KMS-11 (cell line): ENCODE data around the gene INPP5A.

ENCODE experiments used
- H2AFZ ChIP-seq: fragments of 200-600 bp; sonication (generic); 2 replicates; pipeline ENCODE4 v1.6.1; 2016; ENCODE audit warnings: antibody characterized with exemption, mixed run types, low read depth
- H3K27ac ChIP-seq: fragments of 200-600 bp; sonication (generic); 2 replicates; pipeline ENCODE4 v1.6.1; 2016; ENCODE audit warnings: mild to moderate bottlenecking, mixed run types
- H3K27me3 ChIP-seq: fragments of 200-600 bp; sonication (generic); 2 replicates; pipeline ENCODE4 v1.6.1; 2017; ENCODE audit warnings: mild to moderate bottlenecking, low read depth, mixed run types, moderate library complexity; ENCODE audit not compliant: insufficient read depth
- H3K36me3 ChIP-seq: fragments of 200-600 bp; sonication (generic); 2 replicates; pipeline ENCODE4 v1.6.1; 2017; ENCODE audit warnings: mild to moderate bottlenecking, mixed run types; ENCODE audit not compliant: insufficient read depth
- H3K4me1 ChIP-seq: fragments of 200-600 bp; sonication (generic); 2 replicates; pipeline ENCODE4 v1.6.1; 2016; ENCODE audit warnings: mild to moderate bottlenecking, low read depth, mixed run types; ENCODE audit not compliant: poor library complexity, severe bottlenecking
- H3K4me2 ChIP-seq: fragments of 200-600 bp; sonication (generic); 2 replicates; pipeline ENCODE4 v1.7.0; 2016; ENCODE audit warnings: mild to moderate bottlenecking, mixed run types
- H3K4me3 ChIP-seq: fragments of 200-600 bp; sonication (generic); IDR thresholded peaks from 2 replicates; pipeline ENCODE4 v1.6.1; 2017; ENCODE audit warnings: low read depth, low read length, mixed read lengths; ENCODE audit not compliant: insufficient read depth
- H3K79me2 ChIP-seq: fragments of 200-600 bp; sonication (generic); 2 replicates; pipeline ENCODE4 v1.6.1; 2016; ENCODE audit warnings: low read depth, mixed run types; ENCODE audit not compliant: insufficient read depth
- H3K9ac ChIP-seq: fragments of 200-600 bp; sonication (generic); 2 replicates; pipeline ENCODE4 v1.6.1; 2016; ENCODE audit warnings: mild to moderate bottlenecking, mixed run types
- H4K20me1 ChIP-seq: fragments of 200-600 bp; sonication (generic); 2 replicates; pipeline ENCODE4 v1.6.1; 2016; ENCODE audit warnings: mild to moderate bottlenecking, mixed run types; ENCODE audit not compliant: insufficient read depth
- CTCF ChIP-seq: fragments of 200-600 bp; sonication (generic); conservative IDR thresholded peaks from 2 replicates; pipeline ENCODE4 v1.6.1; 2017; ENCODE audit warnings: low read depth, mild to moderate bottlenecking, antibody characterized with exemption, low read length, moderate library complexity, mixed read lengths

Gene INPP5A

GRCh38 chr10:132657127-132657706, 119.6 kb downstream of the INPP5A start:
- no peaks in the 10 kb centered on the region for H3K4me1 ChIP-seq
- TF ChIP-seq CTCF, result no peak
- no peaks in the 10 kb centered on the region for H3K79me2 ChIP-seq
- H3K27me3 ChIP-seq, result no peaks in the 10 kb centered on the region
- H2AFZ ChIP-seq, result no peak overlapping the region
- no peak overlapping the region for H3K4me2 ChIP-seq
- no peaks in the 10 kb centered on the region for H4K20me1 ChIP-seq
- H3K27ac ChIP-seq, result no peak overlapping the region
- no peak overlapping the region for H3K4me3 ChIP-seq
- H3K9ac ChIP-seq, result no peak overlapping the region
- no peaks in the 10 kb centered on the region for H3K36me3 ChIP-seq

- Histone ChIP-seq H3K27me3 (no peaks in the 10 kb centered on the region), H4K20me1 (no peaks in the 10 kb centered on the region), H2AFZ (no peak overlapping the region), H3K27ac (no peak overlapping the region), H3K9ac (no peak overlapping the region), H3K4me3 (no peak overlapping the region), H3K36me3 (no peaks in the 10 kb centered on the region), H3K79me2 (no peaks in the 10 kb centered on the region), H3K4me2 (no peak overlapping the region), H3K4me1 (no peaks in the 10 kb centered on the region)
- TF ChIP-seq CTCF, result no peak
These were observed 120.2 kb downstream of the INPP5A start for GRCh38 chr10:132657748-132658147.

GRCh38 chr10:132658546-132659205, 121.1 kb downstream of the INPP5A start:
- H3K36me3 ChIP-seq, result no peaks in the 10 kb centered on the region
- H3K27ac ChIP-seq, result no peak overlapping the region
- no peak for TF ChIP-seq CTCF
- H3K27me3 ChIP-seq, result no peaks in the 10 kb centered on the region
- H2AFZ ChIP-seq, result no peak overlapping the region
- no peaks in the 10 kb centered on the region for H3K79me2 ChIP-seq
- H3K9ac ChIP-seq, result no peak overlapping the region
- no peaks in the 10 kb centered on the region for H4K20me1 ChIP-seq
- no peak overlapping the region for H3K4me3 ChIP-seq
- no peak overlapping the region for H3K4me2 ChIP-seq
- no peaks in the 10 kb centered on the region for H3K4me1 ChIP-seq

GRCh38 chr10:132659206-132660091, 121.9 kb downstream of the INPP5A start:
- no peak overlapping the region for H3K9ac ChIP-seq
- no peak overlapping the region for H3K27ac ChIP-seq
- H3K27me3 ChIP-seq, result no peaks in the 10 kb centered on the region
- no peaks in the 10 kb centered on the region for H4K20me1 ChIP-seq
- no peak overlapping the region for H3K4me3 ChIP-seq
- TF ChIP-seq CTCF, result no peak
- H2AFZ ChIP-seq, result no peak overlapping the region
- H3K36me3 ChIP-seq, result no peaks in the 10 kb centered on the region
- H3K4me2 ChIP-seq, result no peak overlapping the region
- no peaks in the 10 kb centered on the region for H3K4me1 ChIP-seq
- no peaks in the 10 kb centered on the region for H3K79me2 ChIP-seq
